Measurements from ENCODE around the gene HDAC4. TPM values are rescaled to one million over a fixed set of nuclear protein-coding genes. Genes with fewer than 3 reads are reported as not detected.

HDAC4 gene
- total RNA-seq, 1 experiment from 2014 or later = 61.5 TPM

- Histone ChIP-seq H3K9me2 (ENCODE audit: insufficient read depth) (no peaks in the 10 kb centered on the region), H3K4me1 (replicated peaks; ENCODE audit: insufficient read depth) (no peaks in the 10 kb centered on the region), H2AFZ (no peak overlapping the region), H3K9me3 (ENCODE audit: insufficient read depth, low read depth) (no peaks in the 10 kb centered on the region), H3K36me3 (ENCODE audit: low read depth) (no peaks in the 10 kb centered on the region), H4K20me1 (ENCODE audit: insufficient read depth) (no peaks in the 10 kb centered on the region), H3K4me2 (no peak overlapping the region), H3F3A (ENCODE audit: insufficient read depth, low read depth) (peaks cover 4% of the 10 kb centered on the region; the same call in 1 of the 2 replicates), H3K4me3 (no peak overlapping the region), H3K27ac (no peak overlapping the region), H3K27me3 (ENCODE audit: insufficient read depth, low read depth) (no peaks in the 10 kb centered on the region), H3K79me2 (ENCODE audit: low read depth) (no peaks in the 10 kb centered on the region)
- POLR2A ChIA-PET (ENCODE audit: unreplicated experiment) = no interaction called here
- no TSS peak for BruUV-seq (replicated peaks)
- intact Hi-C loops (cut with micrococcal nuclease; ENCODE audit: unreplicated experiment) = no loop called here
- no peak for DNase-seq
- TF ChIP-seq EZH2 (IDR thresholded peaks at IDR 0.05; ENCODE audit: low read depth) (no peak), CTCF (conservative IDR thresholded peaks at IDR 0.05) (no peak)
- CTCF ChIA-PET = no interaction called here
These were observed 315.4 kb downstream of the HDAC4 start for GRCh38 chr2:239085201-239085992.

GRCh38 chr2:239084007-239084406 lies 316.8 kb downstream of the HDAC4 start:
- intact Hi-C loops (cut with micrococcal nuclease; ENCODE audit: unreplicated experiment) = no loop called here

GRCh38 chr2:239082425-239082824 lies 318.4 kb downstream of the HDAC4 start:
- no peaks in the 10 kb centered on the region for H3K36me3 ChIP-seq (ENCODE audit: low read depth)
- no peak overlapping the region for H3K4me3 ChIP-seq
- no peak overlapping the region for H2AFZ ChIP-seq
- no peaks in the 10 kb centered on the region for H4K20me1 ChIP-seq (ENCODE audit: insufficient read depth)
- POLR2A ChIA-PET (ENCODE audit: unreplicated experiment) = no interaction called here
- CTCF ChIA-PET = no interaction called here
- no peak overlapping the region for H3K4me2 ChIP-seq
- H3K79me2 ChIP-seq (ENCODE audit: low read depth) = no peaks in the 10 kb centered on the region
- H3K9me2 ChIP-seq (ENCODE audit: insufficient read depth) = no peaks in the 10 kb centered on the region
- BruUV-seq (replicated peaks) = no TSS peak
- H3K4me1 ChIP-seq (replicated peaks; ENCODE audit: insufficient read depth) = no peaks in the 10 kb centered on the region
- H3K27me3 ChIP-seq (ENCODE audit: insufficient read depth, low read depth) = no peaks in the 10 kb centered on the region
- TF ChIP-seq EZH2 (IDR thresholded peaks at IDR 0.05; ENCODE audit: low read depth) (no peak), CTCF (conservative IDR thresholded peaks at IDR 0.05) (no peak)
- peaks cover 4% of the 10 kb centered on the region; the same call in 1 of the 2 replicates for H3F3A ChIP-seq (ENCODE audit: insufficient read depth, low read depth)
- intact Hi-C loops (cut with micrococcal nuclease; ENCODE audit: unreplicated experiment) = no loop called here
- DNase-seq = no peak
- H3K27ac ChIP-seq = no peak overlapping the region
- no peaks in the 10 kb centered on the region for H3K9me3 ChIP-seq (ENCODE audit: insufficient read depth, low read depth)

More at GRCh38 chr2:239084007-239084406, 316.8 kb downstream of the HDAC4 start:
- Histone ChIP-seq H3K27me3 (ENCODE audit: insufficient read depth, low read depth) (no peaks in the 10 kb centered on the region), H3K4me3 (no peak overlapping the region), H3K27ac (no peak overlapping the region), H3K36me3 (ENCODE audit: low read depth) (no peaks in the 10 kb centered on the region), H4K20me1 (ENCODE audit: insufficient read depth) (no peaks in the 10 kb centered on the region), H3K4me2 (no peak overlapping the region), H3F3A (ENCODE audit: insufficient read depth, low read depth) (peaks cover 4% of the 10 kb centered on the region; the same call in 1 of the 2 replicates), H3K79me2 (ENCODE audit: low read depth) (no peaks in the 10 kb centered on the region), H3K4me1 (replicated peaks; ENCODE audit: insufficient read depth) (no peaks in the 10 kb centered on the region), H3K9me3 (ENCODE audit: insufficient read depth, low read depth) (no peaks in the 10 kb centered on the region), H2AFZ (no peak overlapping the region), H3K9me2 (ENCODE audit: insufficient read depth) (no peaks in the 10 kb centered on the region)
- no TSS peak for BruUV-seq (replicated peaks)
- no peak for DNase-seq
- TF ChIP-seq EZH2 (IDR thresholded peaks at IDR 0.05; ENCODE audit: low read depth) = no peak
- TF ChIP-seq CTCF (conservative IDR thresholded peaks at IDR 0.05) = no peak
- POLR2A ChIA-PET (ENCODE audit: unreplicated experiment) = no interaction called here
- CTCF ChIA-PET = no interaction called here
